Large intestine (tissue), 3 donors: ENCODE measurements around the gene ST8SIA6. TPM values are rescaled to one million over a fixed set of nuclear protein-coding genes. Genes with fewer than 3 reads are reported as not detected.

Source experiments
- DNase-seq, 2 donors: peaks; one replicate each; pipeline versions ENCODE4 v3.0.0 to v3.0.0-alpha.2; 2013
- H3K27ac ChIP-seq: one replicate; pipeline ENCODE4 v1.5.1; 2013; ENCODE audit warnings: low read length
- H3K27me3 ChIP-seq: 2 replicates; pipeline ENCODE4 v1.6.1; 2013; ENCODE audit warnings: low read length; ENCODE audit not compliant: control insufficient read depth, insufficient read depth
- H3K36me3 ChIP-seq: 2 replicates; pipeline ENCODE4 v1.6.1; 2013; ENCODE audit warnings: low read length; ENCODE audit not compliant: control insufficient read depth, insufficient read depth
- H3K4me1 ChIP-seq: one replicate; pipeline ENCODE4 v1.6.1; 2013; ENCODE audit warnings: low read length; ENCODE audit not compliant: control insufficient read depth, insufficient read depth
- H3K4me3 ChIP-seq: one replicate; pipeline ENCODE4 v1.5.1; 2013; ENCODE audit warnings: low read length
- H3K9me3 ChIP-seq: one replicate; pipeline ENCODE4 v1.6.1; 2013; ENCODE audit warnings: mild to moderate bottlenecking, low read depth, low read length, moderate library complexity; ENCODE audit not compliant: control insufficient read depth
- WGBS: methylation state at CpG from one replicate; pipeline ENCODE4 v1.1.5; 2013; ENCODE audit warnings: low lambda C conversion rate; ENCODE audit not compliant: insufficient coverage; 5-methylcytosine and 5-hydroxymethylcytosine counted together
- polyA plus RNA-seq: library from polyadenylated mRNA; unstranded; fragments of 120-200 nt; gene quantifications from one replicate; pipeline ENCODE4 v1.2.1, GENCODE V29; 2013

ST8SIA6 gene
- polyA plus RNA-seq, 1 donor, result 3.0 TPM

GRCh38 chr10:17386021-17386420 lies 68.4 kb downstream of the ST8SIA6 start:
- DNase-seq, result no peak
- WGBS, result no CpG with 5 or more reads among the region's 18 CpGs
- H3K9me3 ChIP-seq, result peaks cover 3% of the 10 kb centered on the region

GRCh38 chr10:17385066-17385465 lies 69.3 kb downstream of the ST8SIA6 start:
- H3K9me3 ChIP-seq, result peaks cover 3% of the 10 kb centered on the region
- H3K27ac ChIP-seq, result no peak overlapping the region
- H3K4me3 ChIP-seq, result no peak overlapping the region
- no peaks in the 10 kb centered on the region for H3K36me3 ChIP-seq
- H3K4me1 ChIP-seq, result peaks cover 5% of the 10 kb centered on the region
- 60% methylated on average over 1 of the region's 6 CpGs for WGBS
- no peaks in the 10 kb centered on the region for H3K27me3 ChIP-seq
- DNase-seq, result no peak

More at GRCh38 chr10:17386021-17386420, 68.4 kb downstream of the ST8SIA6 start:
- Histone ChIP-seq H3K27ac (no peak overlapping the region), H3K4me1 (peaks cover 5% of the 10 kb centered on the region), H3K36me3 (no peaks in the 10 kb centered on the region), H3K4me3 (no peak overlapping the region), H3K27me3 (no peaks in the 10 kb centered on the region)

GRCh38 chr10:17383801-17384555 lies 70.4 kb downstream of the ST8SIA6 start:
- Histone ChIP-seq H3K4me3 (no peak overlapping the region), H3K27me3 (no peaks in the 10 kb centered on the region), H3K36me3 (no peaks in the 10 kb centered on the region), H3K27ac (no peak overlapping the region), H3K9me3 (peaks cover 3% of the 10 kb centered on the region), H3K4me1 (peaks cover 5% of the 10 kb centered on the region)
- WGBS, result 80% methylated on average over 1 of the region's 7 CpGs
- DNase-seq, result no peak

GRCh38 chr10:17381502-17382142 lies 72.8 kb downstream of the ST8SIA6 start:
- WGBS, result 92% methylated on average over 2 of the region's 4 CpGs
- Histone ChIP-seq H3K36me3 (no peaks in the 10 kb centered on the region), H3K9me3 (peaks cover 3% of the 10 kb centered on the region), H3K27ac (no peak overlapping the region), H3K4me3 (no peak overlapping the region), H3K27me3 (no peaks in the 10 kb centered on the region), H3K4me1 (no peaks in the 10 kb centered on the region)
- no peak for DNase-seq

- no peaks in the 10 kb centered on the region for H3K4me1 ChIP-seq
- 36% methylated on average over 3 of the region's 5 CpGs for WGBS
- peaks cover 3% of the 10 kb centered on the region for H3K9me3 ChIP-seq
- H3K27me3 ChIP-seq, result no peaks in the 10 kb centered on the region
- H3K27ac ChIP-seq, result no peak overlapping the region
- no peak for DNase-seq
- H3K4me3 ChIP-seq, result no peak overlapping the region
- no peaks in the 10 kb centered on the region for H3K36me3 ChIP-seq
Observed at GRCh38 chr10:17380888-17381287, 73.5 kb downstream of the ST8SIA6 start.

- Histone ChIP-seq H3K4me3 (no peak overlapping the region), H3K9me3 (no peaks in the 10 kb centered on the region), H3K27ac (no peak overlapping the region), H3K36me3 (no peaks in the 10 kb centered on the region), H3K27me3 (no peaks in the 10 kb centered on the region), H3K4me1 (no peaks in the 10 kb centered on the region)
- no CpG with 5 or more reads among the region's 1 CpG for WGBS
- peak in 1 of 2 donors; percentile 43 for DNase-seq
Observed at GRCh38 chr10:17380016-17380415, 74.4 kb downstream of the ST8SIA6 start.

- 63% methylated on average over 1 of the region's 6 CpGs for WGBS
- Histone ChIP-seq H3K27me3 (no peaks in the 10 kb centered on the region), H3K9me3 (no peaks in the 10 kb centered on the region), H3K4me3 (no peak overlapping the region), H3K4me1 (no peaks in the 10 kb centered on the region), H3K27ac (no peak overlapping the region), H3K36me3 (no peaks in the 10 kb centered on the region)
- no peak for DNase-seq
Observed at GRCh38 chr10:17379151-17379690, 75.2 kb downstream of the ST8SIA6 start.

- Histone ChIP-seq H3K36me3 (no peaks in the 10 kb centered on the region), H3K27ac (no peak overlapping the region), H3K4me1 (no peaks in the 10 kb centered on the region), H3K4me3 (no peak overlapping the region), H3K27me3 (no peaks in the 10 kb centered on the region), H3K9me3 (no peaks in the 10 kb centered on the region)
- WGBS, result 100% methylated on average over 3 of the region's 10 CpGs
- DNase-seq, result no peak
Observed at GRCh38 chr10:17375936-17376584, 78.3 kb downstream of the ST8SIA6 start.

- Histone ChIP-seq H3K27ac (no peak overlapping the region), H3K36me3 (no peaks in the 10 kb centered on the region), H3K4me3 (no peak overlapping the region), H3K9me3 (no peaks in the 10 kb centered on the region), H3K27me3 (no peaks in the 10 kb centered on the region), H3K4me1 (no peaks in the 10 kb centered on the region)
- no peak for DNase-seq
- 100% methylated on average over 1 of the region's 4 CpGs for WGBS
Observed at GRCh38 chr10:17368708-17369272, 85.6 kb downstream of the ST8SIA6 start.

GRCh38 chr10:17366705-17367104 lies 87.7 kb downstream of the ST8SIA6 start:
- Histone ChIP-seq H3K27me3 (no peaks in the 10 kb centered on the region), H3K4me3 (no peak overlapping the region), H3K9me3 (no peaks in the 10 kb centered on the region), H3K36me3 (no peaks in the 10 kb centered on the region), H3K27ac (no peak overlapping the region), H3K4me1 (no peaks in the 10 kb centered on the region)
- no peak for DNase-seq
